Bronchial epithelial cell (primary cell): ENCODE measurements around the gene ALPL. TPM values are rescaled to one million over a fixed set of nuclear protein-coding genes. Genes with fewer than 3 reads are reported as not detected.

Source experiments
- DNase-seq: peaks from one replicate; pipeline ENCODE4 v3.0.0-alpha.2; 2010; ENCODE audit warnings: low read depth
- FAIRE-seq: peaks from 2 replicates; lab custom pipeline; 2011; peaks lifted over from hg19 to GRCh38; lab: Jason Lieb, UNC
- H3K27me3 ChIP-seq: 2 replicates; pipeline ENCODE4 v1.5.1; 2011; ENCODE audit warnings: low read length; ENCODE audit not compliant: control insufficient read depth, insufficient read depth
- H3K36me3 ChIP-seq: 2 replicates; pipeline ENCODE4 v1.5.1; 2011; ENCODE audit warnings: low read length; ENCODE audit not compliant: control insufficient read depth, insufficient read depth
- H3K4me3 ChIP-seq: 2 replicates; pipeline ENCODE4 v1.5.1; 2011; ENCODE audit warnings: mild to moderate bottlenecking, low read depth, low read length, control low read depth
- total RNA-seq: library from RNA; depleted of rRNA; stranded (reverse); fragments of >200 nt; gene quantifications from 2 replicates; pipeline ENCODE4 v1.2.1, GENCODE V29; 2014
- TF ChIP-seq, protein P1 (sequence below): IDR thresholded peaks from 2 replicates; pipeline ENCODE4 v1.5.1; 2011; ENCODE audit warnings: mild to moderate bottlenecking, moderate library complexity, low read length, control low read depth, inconsistent platforms; ENCODE audit not compliant: insufficient read depth, severe bottlenecking

ALPL gene
- total RNA-seq, 1 donor from 2014 or later = not detected

DNA sequence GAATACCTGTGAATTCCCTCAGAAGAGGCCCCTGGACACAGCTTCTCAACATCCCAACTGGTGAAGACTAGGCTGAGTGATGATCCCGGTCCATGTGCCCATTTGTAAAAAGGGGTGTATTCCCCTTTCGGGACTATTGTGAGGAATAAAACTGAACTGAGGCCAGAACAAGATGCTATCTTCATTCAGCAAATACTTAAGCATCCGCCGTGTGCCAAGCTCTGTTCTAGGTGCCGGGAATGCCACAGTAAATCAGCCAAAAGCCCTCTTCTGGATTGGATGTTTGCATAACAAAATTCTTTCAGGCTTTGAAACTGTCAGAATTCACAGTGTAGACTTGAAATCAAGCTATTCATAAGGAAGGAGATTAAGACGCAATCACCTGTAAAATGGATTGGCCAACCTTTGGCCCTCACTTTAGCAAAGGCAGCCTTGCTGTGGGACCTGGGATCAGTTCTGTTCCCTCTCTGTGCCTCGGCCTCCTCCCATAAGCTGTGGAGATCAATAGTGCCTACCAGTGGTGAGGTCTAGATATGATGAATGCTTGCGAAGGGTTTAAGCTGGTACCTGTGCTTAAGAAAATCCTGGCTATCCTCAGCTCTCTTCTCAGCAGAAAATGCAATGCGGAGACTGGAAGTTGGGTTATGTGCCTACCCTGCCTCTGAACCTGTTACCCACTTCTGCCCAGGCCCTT, 1.8 kb downstream of the ALPL start:
- FAIRE-seq (peak; percentile 75), DNase-seq (peak; percentile 11)
- H3K4me3 ChIP-seq = no peak overlapping the region
- TF ChIP-seq, protein P1, sequence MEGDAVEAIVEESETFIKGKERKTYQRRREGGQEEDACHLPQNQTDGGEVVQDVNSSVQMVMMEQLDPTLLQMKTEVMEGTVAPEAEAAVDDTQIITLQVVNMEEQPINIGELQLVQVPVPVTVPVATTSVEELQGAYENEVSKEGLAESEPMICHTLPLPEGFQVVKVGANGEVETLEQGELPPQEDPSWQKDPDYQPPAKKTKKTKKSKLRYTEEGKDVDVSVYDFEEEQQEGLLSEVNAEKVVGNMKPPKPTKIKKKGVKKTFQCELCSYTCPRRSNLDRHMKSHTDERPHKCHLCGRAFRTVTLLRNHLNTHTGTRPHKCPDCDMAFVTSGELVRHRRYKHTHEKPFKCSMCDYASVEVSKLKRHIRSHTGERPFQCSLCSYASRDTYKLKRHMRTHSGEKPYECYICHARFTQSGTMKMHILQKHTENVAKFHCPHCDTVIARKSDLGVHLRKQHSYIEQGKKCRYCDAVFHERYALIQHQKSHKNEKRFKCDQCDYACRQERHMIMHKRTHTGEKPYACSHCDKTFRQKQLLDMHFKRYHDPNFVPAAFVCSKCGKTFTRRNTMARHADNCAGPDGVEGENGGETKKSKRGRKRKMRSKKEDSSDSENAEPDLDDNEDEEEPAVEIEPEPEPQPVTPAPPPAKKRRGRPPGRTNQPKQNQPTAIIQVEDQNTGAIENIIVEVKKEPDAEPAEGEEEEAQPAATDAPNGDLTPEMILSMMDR = peak; percentile 15
- peaks cover 25% of the 10 kb centered on the region for H3K27me3 ChIP-seq
- no peaks in the 10 kb centered on the region for H3K36me3 ChIP-seq

DNA sequence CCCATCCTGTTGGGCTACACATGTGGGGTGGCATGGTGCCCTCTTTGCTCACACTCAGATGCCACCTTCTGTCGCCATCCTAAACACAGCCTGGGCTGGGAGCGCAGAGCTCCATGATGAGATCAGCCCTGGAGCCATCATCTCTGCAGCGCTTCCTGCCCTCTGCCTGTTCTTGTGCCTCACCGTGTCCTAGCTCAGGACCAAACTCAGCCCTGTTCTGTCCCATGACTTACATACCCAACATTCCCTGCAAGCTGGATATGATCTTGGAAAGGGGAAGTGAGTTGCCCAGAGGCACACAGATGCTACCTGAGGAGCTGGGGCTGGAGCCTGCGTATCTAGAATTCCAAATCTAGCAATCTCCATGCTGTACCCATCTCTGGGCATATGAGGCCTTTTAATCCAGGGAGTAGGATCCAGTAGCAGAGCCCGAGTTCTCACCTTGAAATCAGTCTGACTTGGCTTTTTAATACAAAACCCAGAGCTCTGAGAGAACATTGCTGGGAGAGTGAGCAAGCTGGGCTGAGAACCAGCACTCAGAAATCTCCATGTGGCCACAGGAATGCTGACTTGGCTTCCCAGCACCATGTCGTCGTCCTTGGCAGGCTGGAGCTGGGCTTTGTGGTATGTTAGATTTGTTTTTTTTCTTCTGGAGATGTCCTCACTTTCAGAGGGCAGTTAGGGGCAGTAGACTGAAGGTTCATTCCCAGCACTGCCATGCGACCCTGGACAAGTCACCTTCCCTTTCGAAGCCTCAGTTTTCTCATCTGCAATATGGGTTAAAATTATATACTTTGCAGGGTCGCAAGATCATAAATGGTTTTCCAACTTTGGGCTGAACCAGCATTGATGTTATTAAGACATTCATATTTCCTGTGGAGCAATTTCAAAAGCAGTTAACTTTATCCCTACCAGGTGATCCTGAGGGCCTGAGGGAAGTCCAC, 2.6 kb downstream of the ALPL start:
- TF ChIP-seq, protein P1 = no peak
- Histone ChIP-seq H3K4me3 (no peak overlapping the region), H3K36me3 (no peaks in the 10 kb centered on the region), H3K27me3 (peaks cover 25% of the 10 kb centered on the region)
- DNase-seq = peak; percentile 19
- FAIRE-seq = no peak

DNA sequence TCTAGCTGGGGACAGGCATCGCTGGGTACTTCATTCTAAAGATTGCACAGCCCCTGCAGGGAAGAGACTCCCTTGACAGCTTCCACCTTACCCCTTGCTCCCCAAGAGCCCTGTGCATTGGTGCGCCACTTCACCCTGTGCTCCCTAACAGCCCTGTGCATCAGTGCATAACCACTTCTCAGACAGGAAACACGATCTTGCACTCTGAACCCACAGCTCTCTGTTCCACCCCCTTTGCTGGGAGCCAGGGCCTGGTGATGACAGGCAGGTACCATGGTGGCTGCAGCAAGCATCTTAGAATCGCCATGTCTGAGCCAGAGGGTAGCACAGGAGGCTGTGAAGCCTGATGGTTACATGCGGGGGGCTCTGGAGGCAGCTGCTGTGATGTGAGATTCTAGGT, 5.0 kb downstream of the ALPL start:
- Histone ChIP-seq H3K36me3 (no peaks in the 10 kb centered on the region), H3K4me3 (no peak overlapping the region), H3K27me3 (peaks cover 22% of the 10 kb centered on the region)
- FAIRE-seq (no peak), DNase-seq (no peak)
- TF ChIP-seq, protein P1 = no peak

DNA sequence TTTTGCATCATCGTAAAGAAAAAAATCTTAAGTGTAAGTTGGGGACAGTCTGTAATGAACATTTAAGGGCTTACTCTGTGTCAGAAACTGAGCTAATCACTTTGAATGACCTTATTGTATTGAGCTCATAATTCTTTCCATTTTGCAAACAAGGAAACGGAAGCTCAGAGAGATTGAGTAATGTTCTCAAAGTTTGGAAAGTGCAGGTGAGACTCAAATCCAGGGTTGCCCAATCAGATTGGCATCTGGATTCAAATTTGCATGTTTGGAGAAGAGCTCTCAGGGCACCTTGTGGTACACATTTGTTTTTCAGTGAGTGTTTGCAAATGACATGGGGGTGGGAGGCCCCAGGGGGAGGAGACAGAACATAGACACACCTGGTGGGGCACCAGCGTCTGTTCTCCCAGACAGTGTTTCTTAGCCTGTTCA, 8.0 kb downstream of the ALPL start:
- TF ChIP-seq, protein P1 = no peak
- peak; percentile 73 for FAIRE-seq
- no peaks in the 10 kb centered on the region for H3K36me3 ChIP-seq
- peak; percentile 72 for DNase-seq
- H3K4me3 ChIP-seq = no peak overlapping the region
- peaks cover 6% of the 10 kb centered on the region for H3K27me3 ChIP-seq

DNA sequence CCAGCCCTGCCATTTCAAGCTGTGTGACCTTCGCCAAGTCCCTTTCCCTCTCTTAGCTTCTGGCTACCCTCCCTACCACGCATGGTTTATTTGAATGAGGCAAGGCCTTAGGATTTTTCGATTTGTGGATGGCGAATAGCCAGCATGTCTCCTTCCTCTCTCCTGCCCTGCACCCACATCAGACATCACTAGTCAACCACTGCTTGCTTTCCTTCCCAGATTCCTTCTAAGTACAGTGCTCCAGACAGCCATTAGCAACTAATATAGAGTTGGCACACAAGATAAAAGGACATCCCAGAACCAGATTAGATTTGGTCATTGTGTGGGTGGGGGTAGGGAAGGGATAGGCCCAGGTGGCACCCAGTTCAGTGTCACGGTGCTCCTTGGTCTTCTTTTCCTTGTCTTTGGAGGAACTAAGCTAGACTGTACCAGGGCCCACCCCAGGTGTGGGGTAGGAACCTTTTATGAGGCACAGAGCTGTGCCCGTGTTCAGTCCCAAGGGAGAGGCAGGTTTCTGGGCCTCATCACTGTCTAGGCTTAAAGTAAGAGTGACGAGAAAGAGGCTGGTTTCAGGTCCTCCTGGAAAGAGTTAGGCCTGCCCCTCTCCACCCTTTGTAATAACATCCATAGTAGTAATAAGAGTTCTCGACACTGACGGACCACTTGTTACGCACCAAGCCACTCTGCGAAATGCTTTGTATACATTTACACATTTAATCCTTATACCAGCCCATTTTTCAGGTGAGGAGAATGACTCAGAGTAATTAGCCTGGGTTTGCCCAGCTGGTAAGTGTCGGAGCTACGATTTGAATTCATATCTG, 8.6 kb downstream of the ALPL start:
- Histone ChIP-seq H3K27me3 (peaks cover 3% of the 10 kb centered on the region), H3K36me3 (no peaks in the 10 kb centered on the region), H3K4me3 (no peak overlapping the region)
- FAIRE-seq = no peak
- TF ChIP-seq, protein P1 = no peak
- DNase-seq = no peak
